Breast epithelium (tissue), 3 donors: ENCODE data around the gene AOPEP.

Experiments used
- CTCF ChIP-seq, 3 donors: fragments of 450-650 bp; IDR thresholded peaks; one replicate each; pipeline ENCODE4 v1.5.1; 2016 to 2017; ENCODE audit warnings: antibody characterized with exemption in 3 of 3, mild to moderate bottlenecking in 3 of 3, moderate library complexity in 3 of 3
- POLR2A ChIP-seq: fragments of 450-650 bp; IDR thresholded peaks from one replicate; pipeline ENCODE4 v1.6.1; 2016; ENCODE audit warnings: antibody characterized with exemption, mild to moderate bottlenecking, moderate library complexity
- POLR2AphosphoS5 ChIP-seq, 3 donors: sonication (generic); formaldehyde crosslinking; IDR thresholded peaks; one replicate each; pipeline ENCODE4 v1.6.1; 2017; ENCODE audit warnings: antibody characterized with exemption in 3 of 3

- TF ChIP-seq POLR2AphosphoS5 (IDR thresholded peaks at IDR 0.05) (no peak), CTCF (IDR thresholded peaks at IDR 0.05) (no peak), POLR2A (no peak)
These were observed 319.3 kb downstream of the AOPEP start for GRCh38 chr9:95045751-95046150.
